Measurements from ENCODE around the gene LDLRAD2. TPM values are rescaled to one million over a fixed set of nuclear protein-coding genes. Genes with fewer than 3 reads are reported as not detected.

The LDLRAD2 gene
- total and polyA plus RNA-seq, 7 experiments from 2014 or later, result 0.66 to 0.86 TPM; not detected in 5

DNA sequence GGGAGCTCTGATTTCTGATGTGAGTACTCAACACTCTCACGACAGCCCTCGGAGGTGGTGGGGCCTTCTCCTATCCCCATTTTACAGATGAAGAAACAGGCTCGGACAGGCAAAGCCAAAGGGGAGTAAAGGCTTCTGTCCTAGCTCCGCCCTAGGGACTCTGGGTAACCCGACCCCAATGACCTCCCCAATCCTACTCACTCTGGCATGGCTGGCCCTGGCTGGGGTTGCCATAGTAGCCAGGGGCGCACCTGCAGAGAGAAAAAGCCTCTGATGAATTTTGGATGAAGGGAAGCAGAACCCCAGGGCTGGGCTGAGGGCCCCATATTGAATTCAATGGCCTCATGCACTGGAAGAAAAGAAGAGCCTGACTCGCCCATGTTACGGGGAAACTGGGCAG, 61.1 kb downstream of the LDLRAD2 start:
- Mint-ChIP-seq H3K9me3 (no peaks in the 10 kb centered on the region), H3K27ac (no peak overlapping the region), H3K36me3 (peaks cover 0 to 4% (median 0%) of the 10 kb centered on the region in 5 donors), H3K27me3 (no peaks in the 10 kb centered on the region), H3K4me1 (peaks cover 0 to 3% (median 0%) of the 10 kb centered on the region in 7 donors), H3K4me3 (no peak overlapping the region)
- H3K9me3 ChIP-seq (ENCODE audit: control insufficient read depth in 2 of 3, low read length in 3 of 3), result no peaks in the 10 kb centered on the region
- no peak overlapping the region for H3K27ac ChIP-seq (ENCODE audit: low read depth, low read length)
- intact Hi-C loops (cut with micrococcal nuclease), result no loop called here
- ChIA-PET POLR2A (no interaction called here), CTCF (no interaction called here)
- no peak overlapping the region for H3K4me3 ChIP-seq (ENCODE audit: low read length)
- ATAC-seq (no peak), DNase-seq (peak in 1 of 9 donors; percentile 3)
- H3K27me3 ChIP-seq (ENCODE audit: control insufficient read depth in 2 of 2, insufficient read depth in 2 of 2, low read length in 2 of 2), result no peaks in the 10 kb centered on the region
- H3K36me3 ChIP-seq (ENCODE audit: control insufficient read depth in 2 of 3, insufficient read depth in 3 of 3, low read length in 3 of 3), result no peaks in the 10 kb centered on the region
- H3K4me1 ChIP-seq (ENCODE audit: control insufficient read depth in 2 of 2, insufficient read depth in 2 of 2, low read length in 2 of 2), result no peaks in the 10 kb centered on the region

DNA sequence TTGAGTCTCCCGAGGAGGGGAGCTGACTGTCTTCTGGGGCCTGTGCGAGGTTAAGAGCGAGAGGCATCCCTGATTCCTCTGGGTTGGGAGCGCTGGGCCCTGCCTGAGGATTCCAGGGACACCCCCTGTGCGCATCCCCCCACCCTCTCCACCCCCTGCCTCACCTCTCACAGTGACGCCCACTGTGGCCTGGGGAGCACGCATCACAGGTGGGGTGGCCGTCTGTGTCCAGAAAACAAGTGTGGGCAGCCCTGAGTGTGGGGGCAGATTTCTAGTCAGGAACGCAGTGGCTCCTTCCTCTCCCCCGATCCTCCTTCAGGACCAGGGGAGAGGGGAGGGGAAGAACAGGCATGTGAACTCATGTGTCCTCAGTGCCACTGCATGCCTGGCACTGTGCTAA, 61.7 kb downstream of the LDLRAD2 start:
- intact Hi-C loops (cut with micrococcal nuclease), result no loop called here
- Mint-ChIP-seq H3K27ac (no peak overlapping the region), H3K4me3 (no peak overlapping the region), H3K36me3 (peaks cover 0 to 4% (median 0%) of the 10 kb centered on the region in 5 donors), H3K4me1 (peaks cover 0 to 3% (median 0%) of the 10 kb centered on the region in 7 donors), H3K9me3 (no peaks in the 10 kb centered on the region), H3K27me3 (no peaks in the 10 kb centered on the region)
- Histone ChIP-seq H3K4me1 (ENCODE audit: control insufficient read depth in 2 of 2, insufficient read depth in 2 of 2, low read length in 2 of 2) (no peaks in the 10 kb centered on the region), H3K36me3 (ENCODE audit: control insufficient read depth in 2 of 3, insufficient read depth in 3 of 3, low read length in 3 of 3) (no peaks in the 10 kb centered on the region), H3K9me3 (ENCODE audit: control insufficient read depth in 2 of 3, low read length in 3 of 3) (no peaks in the 10 kb centered on the region), H3K27ac (ENCODE audit: low read depth, low read length) (no peak overlapping the region), H3K27me3 (ENCODE audit: control insufficient read depth in 2 of 2, insufficient read depth in 2 of 2, low read length in 2 of 2) (no peaks in the 10 kb centered on the region), H3K4me3 (ENCODE audit: low read length) (no peak overlapping the region)
- CTCF ChIA-PET, result no interaction called here
- POLR2A ChIA-PET, result no interaction called here
- DNase-seq (peak in 1 of 9 donors; percentile 5), ATAC-seq (no peak)

DNA sequence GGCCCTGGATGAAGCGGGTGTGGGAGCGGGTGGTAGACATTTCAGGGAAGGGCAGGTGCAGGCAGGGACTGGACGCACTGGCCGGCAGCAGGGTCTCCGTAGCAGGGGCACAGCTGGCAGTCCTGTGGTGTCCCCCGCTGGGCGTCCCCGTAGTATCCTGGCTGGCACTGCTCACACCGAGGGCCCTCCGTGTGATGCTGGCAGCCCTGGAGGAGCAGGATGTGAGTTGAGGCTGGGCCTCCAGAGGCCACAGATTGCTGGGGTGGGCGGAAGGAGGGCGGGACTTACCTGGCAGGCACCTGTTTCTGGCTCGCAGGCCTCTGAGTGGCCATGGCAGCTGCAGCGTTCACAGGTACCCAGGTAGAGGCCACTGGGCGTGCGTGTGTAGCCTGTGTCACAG, 62.3 kb downstream of the LDLRAD2 start:
- H3K36me3 ChIP-seq (ENCODE audit: control insufficient read depth in 2 of 3, insufficient read depth in 3 of 3, low read length in 3 of 3), result no peaks in the 10 kb centered on the region
- peak in 1 of 9 donors; percentile 1 for DNase-seq
- Mint-ChIP-seq H3K36me3 (peaks cover 0 to under 1% (median 0%) of the 10 kb centered on the region in 5 donors), H3K4me3 (no peak overlapping the region), H3K27me3 (no peaks in the 10 kb centered on the region), H3K27ac (no peak overlapping the region), H3K4me1 (peaks cover 0 to 3% (median 0%) of the 10 kb centered on the region in 7 donors), H3K9me3 (no peaks in the 10 kb centered on the region)
- H3K4me3 ChIP-seq (ENCODE audit: low read length), result no peak overlapping the region
- CTCF ChIA-PET, result no interaction called here
- POLR2A ChIA-PET, result no interaction called here
- H3K4me1 ChIP-seq (ENCODE audit: control insufficient read depth in 2 of 2, insufficient read depth in 2 of 2, low read length in 2 of 2), result no peaks in the 10 kb centered on the region
- no peaks in the 10 kb centered on the region for H3K27me3 ChIP-seq (ENCODE audit: control insufficient read depth in 2 of 2, insufficient read depth in 2 of 2, low read length in 2 of 2)
- H3K27ac ChIP-seq (ENCODE audit: low read depth, low read length), result no peak overlapping the region
- intact Hi-C loops (cut with micrococcal nuclease), result no loop called here
- no peaks in the 10 kb centered on the region for H3K9me3 ChIP-seq (ENCODE audit: control insufficient read depth in 2 of 3, low read length in 3 of 3)
- ATAC-seq, result no peak

Other genes with a start within 250 kb of the LDLRAD2 start
- 1 to 10 TPM in 1 of 5 experiments, under 1 TPM in 3, not detected in 1; 0.16 to 1.4 (median 0.42) TPM for gene RAP1GAP, start 142.9 kb upstream of the LDLRAD2 start, total RNA-seq
- not detected for gene RAP1GAP, start 142.9 kb upstream of the LDLRAD2 start, polyA plus RNA-seq
- 100 to 1,000 TPM in 2 of 5 experiments, 10 to 100 TPM in 3; 74.7 to 107 (median 83.9) TPM for gene USP48, start 29.1 kb upstream of the LDLRAD2 start, total RNA-seq
- gene USP48, start 29.1 kb upstream of the LDLRAD2 start, polyA plus RNA-seq, result 10 to 100 TPM; 34.8 to 39.1 TPM
- gene HSPG2, start 125.0 kb downstream of the LDLRAD2 start, total RNA-seq, result 10 to 100 TPM in 3 of 5 experiments, 1 to 10 TPM in 2; 8.0 to 20.8 (median 10.0) TPM
- 1 to 10 TPM; 1.0 TPM for gene HSPG2, start 125.0 kb downstream of the LDLRAD2 start, polyA plus RNA-seq
- gene CELA3B, start 164.8 kb downstream of the LDLRAD2 start, total RNA-seq, result not detected
- gene CELA3B, start 164.8 kb downstream of the LDLRAD2 start, polyA plus RNA-seq, result not detected
- gene CELA3A, start 189.4 kb downstream of the LDLRAD2 start, total RNA-seq, result not detected
- not detected for gene CELA3A, start 189.4 kb downstream of the LDLRAD2 start, polyA plus RNA-seq
- 100 to 1,000 TPM; 186 to 385 (median 305) TPM for gene CDC42, start 240.4 kb downstream of the LDLRAD2 start, total RNA-seq
- 100 to 1,000 TPM; 186 to 427 TPM for gene CDC42, start 240.4 kb downstream of the LDLRAD2 start, polyA plus RNA-seq